GM21786 (cell line): ENCODE results near the gene CLSTN2.

Experiments used
- ATAC-seq: cut with Tn5 transposase; IDR thresholded peaks from one replicate; pipeline ENCODE4 v1.9.1; 2021; ENCODE audit not compliant: unreplicated experiment

The CLSTN2 gene

GRCh38 chr3:140145528-140145927 is 210.5 kb downstream of the CLSTN2 start:
- ATAC-seq: no peak

- ATAC-seq: no peak
These were observed 211.7 kb downstream of the CLSTN2 start for GRCh38 chr3:140146668-140147067.

- ATAC-seq: no peak
These were observed 213.0 kb downstream of the CLSTN2 start for GRCh38 chr3:140147965-140148490.

GRCh38 chr3:140148824-140149390 is 213.9 kb downstream of the CLSTN2 start:
- no peak for ATAC-seq

- ATAC-seq: no peak
These were observed 216.3 kb downstream of the CLSTN2 start for GRCh38 chr3:140151321-140151720.

- no peak for ATAC-seq
These were observed 218.1 kb downstream of the CLSTN2 start for GRCh38 chr3:140152851-140153639.

GRCh38 chr3:140153736-140154135 is 218.8 kb downstream of the CLSTN2 start:
- ATAC-seq: no peak

GRCh38 chr3:140157161-140157560 is 222.2 kb downstream of the CLSTN2 start:
- ATAC-seq: no peak

- ATAC-seq: no peak
These were observed 224.7 kb downstream of the CLSTN2 start for GRCh38 chr3:140159646-140160045.

- no peak for ATAC-seq
These were observed 225.6 kb downstream of the CLSTN2 start for GRCh38 chr3:140160553-140160952.

GRCh38 chr3:140162551-140162950 is 227.6 kb downstream of the CLSTN2 start:
- no peak for ATAC-seq

- no peak for ATAC-seq
These were observed 228.3 kb downstream of the CLSTN2 start for GRCh38 chr3:140163159-140163763.

GRCh38 chr3:140164156-140164555 is 229.2 kb downstream of the CLSTN2 start:
- no peak for ATAC-seq

GRCh38 chr3:140164922-140165590 is 230.1 kb downstream of the CLSTN2 start:
- ATAC-seq: no peak

GRCh38 chr3:140165781-140166180 is 230.8 kb downstream of the CLSTN2 start:
- no peak for ATAC-seq

GRCh38 chr3:140166861-140167599 is 232.0 kb downstream of the CLSTN2 start:
- no peak for ATAC-seq

GRCh38 chr3:140167600-140168281 is 232.8 kb downstream of the CLSTN2 start:
- ATAC-seq: no peak

GRCh38 chr3:140170612-140171011 is 235.6 kb downstream of the CLSTN2 start:
- ATAC-seq: peak; percentile 98

GRCh38 chr3:140176526-140176925 is 241.5 kb downstream of the CLSTN2 start:
- ATAC-seq: no peak

- peak; percentile 78 for ATAC-seq
These were observed 243.0 kb downstream of the CLSTN2 start for GRCh38 chr3:140177943-140178342.
